OCI-LY1 (cell line): ENCODE measurements around the gene USP43.

Experiments
- H2AFZ ChIP-seq: fragments of 200-600 bp; sonication (generic), shearing (Covaris generic); 2 replicates; pipeline ENCODE4 v1.6.0; 2014; ENCODE audit warnings: antibody characterized with exemption, mild to moderate bottlenecking, low read length
- H3F3A ChIP-seq: fragments of 200-600 bp; sonication (generic), shearing (Covaris generic); 2 replicates; pipeline ENCODE4 v1.6.0; 2014; ENCODE audit warnings: mild to moderate bottlenecking, antibody characterized with exemption, low read length, moderate library complexity; ENCODE audit not compliant: insufficient read depth
- H3K27ac ChIP-seq: fragments of 200-600 bp; sonication (generic); 2 replicates; pipeline ENCODE4 v1.5.1; 2014; ENCODE audit warnings: low read length, mixed run types, mild to moderate bottlenecking, low read depth; ENCODE audit not compliant: poor library complexity, severe bottlenecking
- H3K27me3 ChIP-seq: fragments of 200-600 bp; sonication (generic); 2 replicates; pipeline ENCODE4 v1.6.0; 2014; ENCODE audit warnings: antibody characterized with exemption, mild to moderate bottlenecking, low read length, moderate library complexity; ENCODE audit not compliant: insufficient read depth
- H3K36me3 ChIP-seq: fragments of 200-600 bp; sonication (generic); 2 replicates; pipeline ENCODE4 v1.6.1; 2014; ENCODE audit warnings: mild to moderate bottlenecking, antibody characterized with exemption, low read length, moderate library complexity, mixed read lengths; ENCODE audit not compliant: insufficient read depth
- H3K4me1 ChIP-seq: fragments of 200-600 bp; sonication (generic); 2 replicates; pipeline ENCODE4 v1.5.1; 2014; ENCODE audit warnings: mild to moderate bottlenecking, low read length, moderate library complexity; ENCODE audit not compliant: insufficient read depth, severe bottlenecking
- H3K4me2 ChIP-seq: fragments of 200-600 bp; sonication (generic), shearing (Covaris generic); 2 replicates; pipeline ENCODE4 v1.6.1; 2014; ENCODE audit warnings: low read length
- H3K4me3 ChIP-seq: fragments of 200-600 bp; sonication (generic); 2 replicates; pipeline ENCODE4 v1.5.1; 2014; ENCODE audit warnings: low read length, low read depth, mild to moderate bottlenecking, mixed read lengths; ENCODE audit not compliant: poor library complexity, severe bottlenecking
- H3K79me2 ChIP-seq: fragments of 200-600 bp; shearing (Covaris generic); 2 replicates; pipeline ENCODE4 v1.6.1; 2016; ENCODE audit warnings: mixed run types, low read length, mixed read lengths; ENCODE audit not compliant: insufficient read depth
- H3K9ac ChIP-seq: fragments of 200-600 bp; sonication (generic), shearing (Covaris generic); 2 replicates; pipeline ENCODE4 v1.6.1; 2014; ENCODE audit warnings: mild to moderate bottlenecking, low read length, mixed read lengths
- H3K9me2 ChIP-seq: fragments of 200-600 bp; sonication (generic), shearing (Covaris generic); 2 replicates; pipeline ENCODE4 v1.6.1; 2014; ENCODE audit warnings: low read depth, mild to moderate bottlenecking, low read length, mixed read lengths
- H3K9me3 ChIP-seq: fragments of 200-600 bp; shearing (Covaris generic); 2 replicates; pipeline ENCODE4 v1.6.1; 2014; ENCODE audit warnings: low read length, mixed read lengths
- H4K20me1 ChIP-seq: fragments of 200-600 bp; sonication (generic), shearing (Covaris generic); 2 replicates; pipeline ENCODE4 v1.6.0; 2016; ENCODE audit warnings: mild to moderate bottlenecking, low read length; ENCODE audit not compliant: insufficient read depth
- CTCF ChIP-seq: fragments of 200-600 bp; sonication (generic), shearing (Covaris generic); IDR thresholded peaks from 2 replicates; pipeline ENCODE4 v1.5.1; 2017; ENCODE audit warnings: mild to moderate bottlenecking, antibody characterized with exemption, low read length, moderate library complexity, mixed read lengths
- EZH2 ChIP-seq: fragments of 200-600 bp; sonication (generic), shearing (Covaris generic); IDR thresholded peaks from 2 replicates; pipeline ENCODE4 v1.8.0; 2017; ENCODE audit warnings: borderline replicate concordance, mixed run types, mild to moderate bottlenecking, antibody characterized with exemption, low read length, moderate library complexity, mixed read lengths

Gene USP43

GRCh38 chr17:9672691-9673090 lies 27.4 kb downstream of the USP43 start:
- Histone ChIP-seq H3K4me2 (no peak overlapping the region), H3K9ac (no peak overlapping the region), H2AFZ (no peak overlapping the region), H4K20me1 (no peaks in the 10 kb centered on the region), H3K79me2 (no peaks in the 10 kb centered on the region), H3K9me3 (no peaks in the 10 kb centered on the region), H3F3A (no peaks in the 10 kb centered on the region), H3K4me1 (no peaks in the 10 kb centered on the region), H3K36me3 (no peaks in the 10 kb centered on the region), H3K27me3 (no peaks in the 10 kb centered on the region), H3K27ac (no peak overlapping the region), H3K4me3 (no peak overlapping the region), H3K9me2 (no peaks in the 10 kb centered on the region)
- TF ChIP-seq CTCF: no peak
- no peak for TF ChIP-seq EZH2

- H3K4me2 ChIP-seq: no peak overlapping the region
- H3K9ac ChIP-seq: no peak overlapping the region
- no peak overlapping the region for H3K27ac ChIP-seq
Observed at GRCh38 chr17:9676084-9676483, 30.8 kb downstream of the USP43 start.

GRCh38 chr17:9676820-9677310 lies 31.5 kb downstream of the USP43 start:
- no peaks in the 10 kb centered on the region for H3K9me2 ChIP-seq
- no peaks in the 10 kb centered on the region for H4K20me1 ChIP-seq
- no peak overlapping the region for H3K4me3 ChIP-seq
- no peak overlapping the region for H3K27ac ChIP-seq
- no peak overlapping the region for H3K9ac ChIP-seq
- no peaks in the 10 kb centered on the region for H3K4me1 ChIP-seq
- no peaks in the 10 kb centered on the region for H3K36me3 ChIP-seq
- H3K9me3 ChIP-seq: peaks cover 9% of the 10 kb centered on the region; the same call in 1 of the 2 replicates
- TF ChIP-seq EZH2: no peak
- TF ChIP-seq CTCF: no peak
- H3K27me3 ChIP-seq: no peaks in the 10 kb centered on the region
- no peak overlapping the region for H3K4me2 ChIP-seq
- H2AFZ ChIP-seq: no peak overlapping the region
- H3F3A ChIP-seq: no peaks in the 10 kb centered on the region
- H3K79me2 ChIP-seq: no peaks in the 10 kb centered on the region

More at GRCh38 chr17:9676084-9676483, 30.8 kb downstream of the USP43 start:
- no peaks in the 10 kb centered on the region for H3K79me2 ChIP-seq
- no peaks in the 10 kb centered on the region for H3K4me1 ChIP-seq
- no peaks in the 10 kb centered on the region for H3K9me2 ChIP-seq
- H4K20me1 ChIP-seq: no peaks in the 10 kb centered on the region
- no peaks in the 10 kb centered on the region for H3K36me3 ChIP-seq
- no peaks in the 10 kb centered on the region for H3K27me3 ChIP-seq
- H2AFZ ChIP-seq: no peak overlapping the region
- peaks cover 9% of the 10 kb centered on the region; the same call in 1 of the 2 replicates for H3K9me3 ChIP-seq
- H3F3A ChIP-seq: no peaks in the 10 kb centered on the region
- no peak overlapping the region for H3K4me3 ChIP-seq
- TF ChIP-seq CTCF (peak; percentile 9; the same call in 1 of the 2 replicates), EZH2 (no peak)
